A172 (cell line): ENCODE data around the gene TPK1. TPM values are rescaled to one million over a fixed set of nuclear protein-coding genes. Genes with fewer than 3 reads are reported as not detected.
"Not testable (repeated sequence)": the region's sequence is repeated elsewhere in the genome, so short reads cannot be mapped to it uniquely, and the experiment has no call there.

Experiments
- DNase-seq: peaks from one replicate; pipeline ENCODE4 v3.0.0-alpha.2; 2015; ENCODE audit warnings: low spot score
- total RNA-seq: library from RNA; depleted of rRNA; stranded (reverse); fragments of >200 nt; shearing (Covaris generic); gene quantifications from 2 replicates; pipeline ENCODE4 v1.2.3, GENCODE V29; 2014

Gene TPK1
- total RNA-seq, 1 experiment from 2014 or later = 5.9 TPM

- DNase-seq = no peak
Observed at GRCh38 chr7:144474800-144475615, 360.8 kb downstream of the TPK1 start.

GRCh38 chr7:144474363-144474762, 361.5 kb downstream of the TPK1 start:
- no peak for DNase-seq

GRCh38 chr7:144473908-144474307, 361.9 kb downstream of the TPK1 start:
- no peak for DNase-seq

GRCh38 chr7:144470078-144470477, 365.8 kb downstream of the TPK1 start:
- DNase-seq = no peak

GRCh38 chr7:144468990-144469732, 366.7 kb downstream of the TPK1 start:
- DNase-seq = no peak

GRCh38 chr7:144459635-144460034, 376.2 kb downstream of the TPK1 start:
- DNase-seq = no peak

- no peak for DNase-seq
Observed at GRCh38 chr7:144455040-144455404, 380.8 kb downstream of the TPK1 start.

GRCh38 chr7:144454256-144455039, 381.4 kb downstream of the TPK1 start:
- no peak for DNase-seq

- no peak for DNase-seq
Observed at GRCh38 chr7:144452064-144452463, 383.8 kb downstream of the TPK1 start.

- no peak for DNase-seq
Observed at GRCh38 chr7:144445590-144445989, 390.3 kb downstream of the TPK1 start.

- DNase-seq = no peak
Observed at GRCh38 chr7:144439717-144440205, 396.1 kb downstream of the TPK1 start.

GRCh38 chr7:144438759-144439158, 397.1 kb downstream of the TPK1 start:
- DNase-seq = no peak

GRCh38 chr7:144437370-144438191, 398.3 kb downstream of the TPK1 start:
- DNase-seq = peak; percentile 40

GRCh38 chr7:144436500-144436899, 399.4 kb downstream of the TPK1 start:
- no peak for DNase-seq

- DNase-seq = no peak
Observed at GRCh38 chr7:144428431-144428830, 407.4 kb downstream of the TPK1 start.

GRCh38 chr7:144427539-144427938, 408.3 kb downstream of the TPK1 start:
- DNase-seq = not testable (repeated sequence)

- DNase-seq = not testable (repeated sequence)
Observed at GRCh38 chr7:144418931-144419330, 416.9 kb downstream of the TPK1 start.

GRCh38 chr7:144416341-144416740, 419.5 kb downstream of the TPK1 start:
- DNase-seq = no peak

- DNase-seq = no peak
Observed at GRCh38 chr7:144415858-144416257, 420.0 kb downstream of the TPK1 start.

GRCh38 chr7:144414815-144415214, 421.0 kb downstream of the TPK1 start:
- DNase-seq = no peak

- no peak for DNase-seq
Observed at GRCh38 chr7:144410441-144410840, 425.4 kb downstream of the TPK1 start.
